A549 treated with GW870086 at 1 μM for 4 hours (cell line): ENCODE measurements around the gene FOXR2. TPM values are rescaled to one million over a fixed set of nuclear protein-coding genes. Genes with fewer than 3 reads are reported as not detected.

Experiments
- total RNA-seq: library from RNA; stranded (reverse); fragments of 200-300 nt; extraction: Qiagen RNA extraction; gene quantifications from 5 replicates; pipeline ENCODE4 v1.2.3, GENCODE V29; 2022; ENCODE audit warnings: low read depth

The FOXR2 gene
- total RNA-seq, result not detected in 5 replicates

GRCh38 chrX:55623100-55623499 is at the start of gene FOXR2:
FOXR2 (plus strand) TSS chrX:55623400; CDS start chrX:55623712, 312 bp downstream.

Other genes starting within 250 kb of the FOXR2 start
- gene MAGEH1, start 171.3 kb upstream of the FOXR2 start, total RNA-seq, result 5.9 to 7.8 TPM (median 6.8 TPM) in 5 replicates
- 0.31 to 0.67 TPM (median 0.51 TPM) in 5 replicates for gene USP51, start 133.6 kb upstream of the FOXR2 start, total RNA-seq
- 12.2 to 14.9 TPM (median 14.1 TPM) in 5 replicates for gene RRAGB, start 94.3 kb downstream of the FOXR2 start, total RNA-seq